HUES48 (cell line): ENCODE results near the gene MAP3K3.

Experiments
- H3K27ac ChIP-seq: one replicate; pipeline ENCODE4 v1.7.0; 2013; ENCODE audit warnings: low read depth, low read length, inconsistent platforms
- H3K27me3 ChIP-seq: 2 replicates; pipeline ENCODE4 v1.6.1; 2013; ENCODE audit warnings: mild to moderate bottlenecking, low read length; ENCODE audit not compliant: control insufficient read depth, insufficient read depth
- H3K36me3 ChIP-seq: 2 replicates; pipeline ENCODE4 v1.6.1; 2013; ENCODE audit warnings: low read length; ENCODE audit not compliant: control insufficient read depth, insufficient read depth
- H3K4me1 ChIP-seq: 2 replicates; pipeline ENCODE4 v1.6.1; 2013; ENCODE audit warnings: mild to moderate bottlenecking, low read length; ENCODE audit not compliant: control insufficient read depth, insufficient read depth
- H3K4me3 ChIP-seq: 2 replicates; pipeline ENCODE4 v1.5.1; 2013; ENCODE audit warnings: mild to moderate bottlenecking, low read depth, low read length
- H3K9ac ChIP-seq: 2 replicates; pipeline ENCODE4 v1.6.1; 2013; ENCODE audit warnings: mild to moderate bottlenecking, low read depth, low read length, moderate library complexity
- H3K9me3 ChIP-seq: 2 replicates; pipeline ENCODE4 v1.6.1; 2013; ENCODE audit warnings: low read length; ENCODE audit not compliant: control insufficient read depth, insufficient read depth

Gene MAP3K3

DNA sequence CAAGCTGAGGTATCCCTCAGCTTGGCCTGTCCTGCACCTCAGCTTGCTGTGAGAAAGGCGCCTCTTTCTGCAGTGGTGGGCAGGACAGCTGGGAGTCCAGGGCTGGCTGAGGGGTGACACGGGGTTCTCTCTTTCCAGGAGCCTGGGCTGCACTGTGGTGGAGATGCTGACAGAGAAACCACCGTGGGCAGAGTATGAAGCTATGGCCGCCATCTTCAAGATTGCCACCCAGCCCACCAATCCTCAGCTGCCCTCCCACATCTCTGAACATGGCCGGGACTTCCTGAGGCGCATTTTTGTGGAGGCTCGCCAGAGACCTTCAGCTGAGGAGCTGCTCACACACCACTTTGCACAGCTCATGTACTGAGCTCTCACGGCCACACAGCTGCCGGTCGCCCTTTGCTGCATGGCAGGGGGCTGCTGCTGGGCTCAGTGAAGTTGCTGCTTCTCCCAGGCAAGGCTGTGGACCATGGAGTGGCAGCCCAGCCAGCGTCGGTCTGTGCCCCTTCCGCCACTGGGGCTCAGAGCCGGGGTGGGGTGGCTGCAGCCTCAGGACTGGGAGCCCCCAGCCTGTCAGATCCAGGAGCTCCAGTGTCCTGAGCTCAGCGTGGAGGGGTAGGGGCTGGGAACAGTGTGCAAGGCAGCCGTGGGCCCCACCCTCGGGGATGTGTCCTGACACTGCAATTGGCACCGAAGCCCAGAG lies 71.3 kb downstream of the MAP3K3 start:
- H3K9me3 ChIP-seq, result no peaks in the 10 kb centered on the region
- H3K4me3 ChIP-seq, result no peak overlapping the region
- H3K4me1 ChIP-seq, result peaks cover 20% of the 10 kb centered on the region; the same call in 1 of the 2 replicates
- no peak overlapping the region for H3K27ac ChIP-seq
- no peaks in the 10 kb centered on the region for H3K27me3 ChIP-seq
- no peak overlapping the region for H3K9ac ChIP-seq
- H3K36me3 ChIP-seq, result peaks cover 61% of the 10 kb centered on the region

DNA sequence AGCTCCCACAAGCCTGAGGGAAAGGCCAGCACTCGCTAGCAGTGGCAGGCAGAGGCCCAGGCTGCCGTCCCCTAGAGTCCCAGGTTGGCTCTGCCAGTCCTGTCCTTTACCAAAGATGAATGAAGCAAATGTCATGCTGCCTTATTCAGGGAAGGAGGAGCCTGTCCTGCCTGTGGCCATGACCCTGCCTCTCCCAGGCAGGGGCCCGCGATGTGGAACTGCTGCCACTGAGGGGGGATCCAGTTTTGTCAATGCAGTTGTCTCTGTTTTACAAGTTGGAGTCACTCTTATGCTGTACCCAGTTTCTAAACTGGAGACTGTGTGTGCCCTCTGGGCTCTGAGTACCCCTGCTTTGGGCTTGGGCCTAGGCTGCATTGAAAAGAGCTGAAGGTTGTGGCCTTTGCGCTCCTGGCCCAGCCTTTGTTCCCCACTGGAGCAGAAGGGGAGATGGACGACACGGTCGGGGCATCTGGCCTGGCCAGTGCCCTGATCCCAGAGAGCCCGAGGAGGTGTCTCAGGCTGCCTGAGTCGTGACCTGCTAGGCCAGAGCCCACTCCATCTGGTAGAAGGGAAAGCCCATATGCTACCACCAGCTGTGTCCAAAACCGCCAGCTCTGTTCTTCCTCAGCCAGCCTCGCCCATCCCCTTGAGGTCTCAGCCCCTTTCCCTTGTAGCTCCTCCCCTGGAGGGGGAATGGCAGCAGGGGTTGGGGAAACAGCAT lies 72.2 kb downstream of the MAP3K3 start:
- Histone ChIP-seq H3K36me3 (peaks cover 55% of the 10 kb centered on the region), H3K9ac (no peak overlapping the region), H3K27ac (peak overlapping the region; percentile 43), H3K9me3 (no peaks in the 10 kb centered on the region), H3K4me1 (peaks cover 20% of the 10 kb centered on the region; the same call in 1 of the 2 replicates), H3K4me3 (no peak overlapping the region), H3K27me3 (no peaks in the 10 kb centered on the region)

DNA sequence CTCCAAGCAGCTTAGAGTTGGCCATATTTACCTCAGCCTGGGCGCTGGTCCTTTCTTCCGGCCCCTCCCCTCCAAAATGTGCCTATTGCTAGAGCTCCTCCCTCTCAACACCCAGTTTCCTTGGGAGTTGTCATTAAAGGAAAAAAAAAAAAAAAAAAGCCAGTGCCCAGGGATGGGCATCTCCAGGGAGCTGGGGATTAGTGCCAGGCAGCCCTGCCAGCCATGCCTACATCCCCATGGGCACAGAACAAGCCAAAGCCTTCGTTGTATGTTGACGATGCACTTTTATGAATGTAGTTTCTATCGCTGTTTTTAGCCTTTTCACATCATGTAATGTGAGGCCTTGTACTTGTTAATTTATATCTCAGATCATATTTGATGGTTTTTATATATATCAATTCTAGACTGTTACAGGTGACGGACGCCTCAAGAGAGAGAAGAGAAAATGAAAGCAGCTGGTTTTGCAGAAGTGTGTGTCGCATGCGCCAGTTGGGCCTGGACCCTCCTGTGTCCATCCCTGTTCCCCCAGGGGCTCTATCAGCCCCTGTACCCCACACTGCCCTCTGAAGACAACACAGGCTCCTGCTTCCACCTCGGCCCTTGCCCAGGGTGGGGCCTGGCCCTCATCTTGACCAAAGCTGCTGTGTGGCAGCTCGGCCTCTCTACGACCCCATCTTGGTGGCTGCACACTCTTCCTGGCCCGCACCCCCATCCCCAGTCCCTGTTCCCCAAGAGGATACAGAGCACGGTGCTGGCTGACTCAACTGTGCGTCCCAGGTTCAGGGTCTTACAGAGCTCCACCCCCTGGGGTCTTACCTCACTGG lies 72.9 kb downstream of the MAP3K3 start:
- Histone ChIP-seq H3K4me1 (peaks cover 20% of the 10 kb centered on the region; the same call in 1 of the 2 replicates), H3K36me3 (peaks cover 47% of the 10 kb centered on the region), H3K9me3 (no peaks in the 10 kb centered on the region), H3K4me3 (no peak overlapping the region), H3K9ac (no peak overlapping the region), H3K27me3 (no peaks in the 10 kb centered on the region), H3K27ac (no peak overlapping the region)

DNA sequence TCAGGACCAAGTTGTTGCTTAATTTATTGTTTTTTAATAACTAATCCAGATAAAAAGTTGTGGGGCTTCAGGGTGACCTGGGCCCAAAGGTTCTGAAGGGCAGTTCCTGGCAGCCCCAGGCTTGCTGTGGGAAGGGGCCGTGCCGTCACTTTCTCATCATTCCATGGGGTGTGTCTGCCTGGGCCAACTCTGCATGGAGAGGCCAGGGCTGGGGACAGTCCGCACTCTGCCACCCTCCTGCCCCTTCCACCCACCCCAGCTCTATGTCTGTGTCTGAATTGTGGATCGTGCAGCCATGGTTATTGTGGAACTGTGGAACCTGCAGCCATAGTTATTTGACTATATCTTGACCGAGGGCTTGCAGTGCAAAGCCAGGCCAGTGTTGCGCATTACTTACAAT lies 73.7 kb downstream of the MAP3K3 start:
- Histone ChIP-seq H3K27me3 (no peaks in the 10 kb centered on the region), H3K9me3 (no peaks in the 10 kb centered on the region), H3K4me1 (peaks cover 20% of the 10 kb centered on the region; the same call in 1 of the 2 replicates), H3K36me3 (peaks cover 40% of the 10 kb centered on the region), H3K4me3 (no peak overlapping the region), H3K27ac (no peak overlapping the region), H3K9ac (no peak overlapping the region)

DNA sequence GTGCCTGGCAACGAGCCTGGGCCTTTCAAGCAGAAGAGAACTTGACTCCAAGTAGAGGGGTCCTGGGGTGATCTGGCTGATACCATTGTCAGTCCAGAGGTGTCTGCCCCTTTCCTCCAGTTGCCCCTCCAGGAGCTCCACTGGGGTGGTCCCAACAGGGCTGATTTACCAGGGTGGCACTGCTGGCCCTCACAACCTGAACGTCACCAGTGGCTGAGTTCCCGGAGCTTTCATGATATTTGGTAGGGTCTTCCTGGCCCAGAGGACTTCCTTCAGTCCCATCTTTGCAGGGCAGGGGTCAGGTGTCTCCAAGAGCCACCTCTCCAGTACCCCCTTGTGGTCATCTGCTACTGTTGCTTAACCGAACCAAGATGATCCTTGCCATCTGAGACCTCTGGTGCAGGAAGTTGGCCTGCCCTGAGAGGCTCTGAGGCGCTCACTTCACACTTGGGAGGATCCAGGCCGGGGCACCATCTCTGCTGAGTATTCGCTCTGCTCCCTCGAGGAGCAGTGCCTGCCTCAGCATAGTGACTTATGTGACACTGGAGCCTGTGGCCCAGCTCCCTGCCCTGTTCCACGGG lies 74.3 kb downstream of the MAP3K3 start:
- Histone ChIP-seq H3K4me3 (no peak overlapping the region), H3K9me3 (no peaks in the 10 kb centered on the region), H3K9ac (no peak overlapping the region), H3K4me1 (peaks cover 23% of the 10 kb centered on the region; the same call in 1 of the 2 replicates), H3K27ac (peak overlapping the region; percentile 39), H3K36me3 (peaks cover 34% of the 10 kb centered on the region), H3K27me3 (no peaks in the 10 kb centered on the region)

DNA sequence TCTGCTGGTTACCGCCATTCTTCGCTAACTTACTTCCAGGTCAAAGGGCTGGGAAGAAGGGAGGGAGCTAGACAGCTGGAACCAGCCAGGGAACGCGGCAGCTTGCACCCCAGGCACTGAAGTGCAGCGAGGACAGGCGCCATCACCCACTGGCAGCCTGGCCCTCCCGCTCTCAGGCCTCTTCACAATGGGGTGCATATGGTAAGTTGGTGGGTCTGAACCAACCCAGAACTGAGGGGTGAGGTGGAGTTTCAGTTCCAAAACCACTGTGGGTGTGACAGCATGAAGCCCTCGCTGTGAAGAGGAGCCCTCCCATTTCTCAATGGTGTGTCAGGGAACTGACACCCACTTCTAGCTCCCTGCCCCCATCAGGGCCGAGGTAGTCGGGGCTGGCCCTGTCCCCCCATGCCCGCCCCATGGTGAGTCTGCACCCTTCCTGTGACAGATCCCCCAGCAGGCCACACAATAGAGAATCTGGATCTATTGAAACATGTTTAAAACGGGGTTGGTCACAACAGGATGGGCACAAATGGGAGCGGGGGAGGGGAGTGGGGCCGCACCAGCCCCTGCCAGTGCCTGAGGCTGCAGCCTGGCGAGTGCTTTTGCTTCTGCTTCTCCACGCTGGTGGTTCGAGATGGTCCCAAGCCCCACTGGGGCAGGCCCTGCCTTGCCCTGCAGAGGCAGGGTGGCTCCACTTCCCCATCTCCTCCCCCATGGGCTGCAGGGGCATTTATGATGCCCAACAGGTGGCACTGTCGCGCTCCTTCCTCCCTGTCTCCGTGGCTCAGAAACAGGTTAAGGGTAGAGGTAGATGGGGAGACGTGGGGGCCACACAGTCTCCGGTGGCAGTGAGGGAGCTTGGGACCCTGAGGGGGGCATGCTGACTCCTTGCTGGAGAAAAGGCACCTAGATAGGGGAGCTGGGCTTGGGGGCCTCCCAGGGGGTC lies 75.4 kb downstream of the MAP3K3 start:
- H3K4me1 ChIP-seq, result peaks cover 24% of the 10 kb centered on the region; the same call in 1 of the 2 replicates
- no peak overlapping the region for H3K9ac ChIP-seq
- H3K27ac ChIP-seq, result peak overlapping the region; percentile 39

DNA sequence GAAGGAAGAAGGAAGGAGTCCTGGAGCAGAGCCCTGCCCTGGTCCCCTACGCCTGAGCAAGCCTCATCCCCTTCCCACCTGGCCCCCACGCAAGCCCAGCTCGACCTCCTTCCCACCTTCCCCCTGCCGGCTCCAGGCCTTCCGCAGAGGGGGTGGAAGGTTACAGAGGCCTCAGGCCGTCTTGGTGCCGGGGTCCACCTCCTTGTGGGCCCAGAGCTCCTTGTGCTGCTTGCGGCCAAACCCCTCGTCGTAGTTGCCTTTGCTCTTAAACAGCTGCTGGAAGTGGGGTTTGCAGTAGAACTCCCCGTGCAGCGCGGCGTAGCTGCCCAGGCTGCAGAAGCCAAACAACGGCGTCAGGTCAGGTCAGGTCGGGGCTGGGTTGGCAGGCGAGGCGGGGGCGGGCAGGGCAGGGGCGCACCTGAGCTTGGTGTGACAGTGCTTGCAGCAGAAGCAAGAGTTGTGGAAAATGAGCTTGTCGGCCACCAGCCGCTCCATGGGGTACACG lies 76.2 kb downstream of the MAP3K3 start:
- H3K9ac ChIP-seq, result no peak overlapping the region
- H3K4me1 ChIP-seq, result peaks cover 24% of the 10 kb centered on the region; the same call in 1 of the 2 replicates
- peaks cover 29% of the 10 kb centered on the region for H3K36me3 ChIP-seq
- no peaks in the 10 kb centered on the region for H3K9me3 ChIP-seq
- peak overlapping the region; percentile 18 for H3K27ac ChIP-seq
- no peaks in the 10 kb centered on the region for H3K27me3 ChIP-seq
- H3K4me3 ChIP-seq, result peak overlapping the region; percentile 68

More for the DNA sequence above, 75.4 kb downstream of the MAP3K3 start:
- 0 out of 2 replicates have a peak overlapping the region, but pooled peaks have one; percentile 68 for H3K4me3 ChIP-seq
- H3K9me3 ChIP-seq, result no peaks in the 10 kb centered on the region
- peaks cover 27% of the 10 kb centered on the region for H3K36me3 ChIP-seq
- no peaks in the 10 kb centered on the region for H3K27me3 ChIP-seq

DNA sequence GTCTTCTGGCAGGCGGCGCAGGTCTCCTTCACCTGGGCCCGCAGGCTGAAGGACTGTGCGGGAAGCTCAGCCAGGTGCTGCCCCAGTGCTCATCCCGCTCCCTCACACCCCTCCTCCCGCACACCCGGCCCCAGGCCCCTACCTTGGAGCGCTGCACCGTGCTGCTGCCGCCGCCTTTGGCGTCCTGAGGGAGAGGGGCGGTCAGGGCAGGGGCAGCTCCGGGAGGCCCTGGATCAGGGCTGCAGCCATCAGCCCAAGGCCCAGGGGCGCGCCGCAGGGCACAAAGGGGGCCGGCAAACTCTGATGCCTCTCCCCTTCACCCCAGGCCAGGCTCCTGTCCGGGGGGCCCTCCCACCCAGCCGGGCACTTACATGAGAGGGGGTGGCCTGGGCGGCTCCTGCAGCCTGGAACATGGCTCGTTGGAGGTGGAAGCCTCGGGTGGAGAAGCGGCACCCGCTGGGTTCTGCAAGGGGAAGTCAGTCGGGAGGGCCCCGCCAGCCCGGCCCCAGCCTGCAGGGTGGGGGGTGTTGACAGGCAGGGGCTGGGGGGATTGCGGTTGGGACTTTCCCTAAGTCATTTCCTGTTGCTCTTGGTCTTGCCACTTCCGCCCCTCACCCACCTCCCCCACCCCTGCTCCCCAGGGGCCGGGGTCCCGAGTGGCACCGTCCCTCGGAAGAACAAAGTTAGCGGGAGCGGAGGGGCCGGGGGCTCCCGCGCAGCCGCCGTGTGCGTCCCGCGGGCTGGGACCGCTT lies 76.8 kb downstream of the MAP3K3 start:
- peaks cover 29% of the 10 kb centered on the region for H3K36me3 ChIP-seq
- peak overlapping the region; percentile 67 for H3K27ac ChIP-seq
- no peak overlapping the region for H3K9ac ChIP-seq
- no peaks in the 10 kb centered on the region for H3K27me3 ChIP-seq
- H3K4me3 ChIP-seq, result peak overlapping the region; percentile 68
- H3K9me3 ChIP-seq, result no peaks in the 10 kb centered on the region
- H3K4me1 ChIP-seq, result peaks cover 24% of the 10 kb centered on the region; the same call in 1 of the 2 replicates
